Testis (tissue), 5 donors: Measurements from ENCODE around the gene ABITRAM. TPM values are rescaled to one million over a fixed set of nuclear protein-coding genes. Genes with fewer than 3 reads are reported as not detected.
"Not testable (repeated sequence)": the region's sequence is repeated elsewhere in the genome, so short reads cannot be mapped to it uniquely, and the experiment has no call there.

Source experiments
- DNase-seq: peaks from one replicate; pipeline ENCODE4 v3.0.0-alpha.2; 2019
- H3K27ac ChIP-seq, 2 donors: fragments of 200-600 bp; sonication (generic); one replicate each; pipeline ENCODE4 v1.5.1; 2019
- H3K27me3 ChIP-seq: fragments of 200-600 bp; sonication (generic); one replicate; pipeline ENCODE4 v1.5.1; 2019
- H3K36me3 ChIP-seq: fragments of 200-600 bp; sonication (generic); one replicate; pipeline ENCODE4 v1.5.1; 2017; ENCODE audit warnings: low read depth; ENCODE audit errors: missing control alignments
- H3K4me1 ChIP-seq: fragments of 200-600 bp; sonication (generic); one replicate; pipeline ENCODE4 v1.5.1; 2019
- H3K4me3 ChIP-seq, 2 donors: fragments of 200-600 bp; sonication (generic); one replicate each; pipeline ENCODE4 v1.5.1; 2017 to 2019
- H3K9me3 ChIP-seq: fragments of 200-600 bp; sonication (generic); one replicate; pipeline ENCODE4 v1.5.1; 2017
- CTCF ChIP-seq, 3 experiments: fragments of 450-650 bp in 2 of 3; fragments of 200-600 bp in 1 of 3; sonication (generic) in 1 of 3; IDR thresholded peaks; one replicate each; pipeline ENCODE4 v1.5.1; 2016 to 2019; ENCODE audit warnings: antibody characterized with exemption in 3 of 3, mild to moderate bottlenecking in 2 of 3, moderate library complexity in 1 of 3
- POLR2A ChIP-seq: fragments of 450-650 bp; IDR thresholded peaks from one replicate; pipeline ENCODE4 v1.6.1; 2017; ENCODE audit warnings: antibody characterized with exemption, mild to moderate bottlenecking, moderate library complexity
- WGBS, 2 donors: methylation state at CpG; one replicate each; pipeline ENCODE4 v1.1.5; 2018; 5-methylcytosine and 5-hydroxymethylcytosine counted together
- intact Hi-C: fragments of 100-400 bp; cut with DNase I; formaldehyde crosslinking; loops from one replicate; pipeline ENCODE4 v1.15.1; 2023; ENCODE audit warnings: low total_unique reads
- long read RNA-seq, 2 donors: transcript quantifications; one replicate each; lab custom pipeline, GENCODE V29; 2026
- polyA plus RNA-seq: library from polyadenylated mRNA; stranded (reverse); fragments of 350-450 nt; fragmentation: Illumina TruSeq; extraction: RNeasy Lipid Tissue Mini Kit (QIAGEN cat#74804); gene quantifications from one replicate; pipeline ENCODE4 v1.2.3, GENCODE V29; 2014; ENCODE audit warnings: low read depth, low replicate concordance; ENCODE audit not compliant: insufficient read depth
- total RNA-seq, 2 donors: library from RNA; depleted of rRNA; stranded (reverse); fragments of >200 nt; gene quantifications; one replicate each; pipeline ENCODE4 v1.2.3, GENCODE V29; 2016

The ABITRAM gene
- total RNA-seq (10 to 100 TPM in 1 of 2 donors, 1 to 10 TPM in 1; 8.6 to 18.3 TPM), polyA plus RNA-seq (33.3 TPM)
- long read RNA-seq, donor 1, transcript FAM206A-201 (6 exons, 2,134 nt) = major isoform, 5 of 404 reads
- long read RNA-seq, donor 1, partial matches to known transcripts = 318 of 404 reads
- long read RNA-seq, donor 1, other reads (novel, unspliced or antisense) = 81 of 404 reads
- long read RNA-seq, donor 2, transcript FAM206A-201 (6 exons, 2,134 nt) = major isoform, 8 of 274 reads
- long read RNA-seq, donor 2, partial matches to known transcripts = 234 of 274 reads
- long read RNA-seq, donor 2, other reads (novel, unspliced or antisense) = 32 of 274 reads

GRCh38 chr9:108934323-108934893 is at the start of gene ABITRAM:
ABITRAM (plus strand) TSS chr9:108934400; CDS start chr9:108934487, 87 bp downstream.
- DNase-seq = peak; percentile 82
- WGBS, 2 donors = 0% methylated on average over 17 to 46 of the region's 47 CpGs
- Histone ChIP-seq H3K4me1 (peaks cover 20% of the 10 kb centered on the region), H3K36me3 (no peaks in the 10 kb centered on the region), H3K4me3 (peak within 1 kb of the TSS; percentile 79 to 95), H3K27me3 (no peaks in the 10 kb centered on the region), H3K27ac (peak within 1 kb of the TSS; percentile 95), H3K9me3 (no peaks in the 10 kb centered on the region)
- intact Hi-C loops = no loop called here
- TF ChIP-seq POLR2A (no peak), CTCF (IDR thresholded peaks at IDR 0.05) (no peak)

- intact Hi-C loops = no loop called here
- H3K27ac ChIP-seq = no peak overlapping the region
- WGBS, 2 donors = 78 to 91% methylated on average over 3 of the region's 3 CpGs
- TF ChIP-seq CTCF (IDR thresholded peaks at IDR 0.05) (no peak), POLR2A (no peak)
- no peaks in the 10 kb centered on the region for H3K27me3 ChIP-seq
- DNase-seq = no peak
- H3K4me3 ChIP-seq = no peak overlapping the region
- no peaks in the 10 kb centered on the region for H3K36me3 ChIP-seq
- H3K4me1 ChIP-seq = peaks cover 23% of the 10 kb centered on the region
- no peaks in the 10 kb centered on the region for H3K9me3 ChIP-seq
Measured at GRCh38 chr9:108884701-108885100, 49.5 kb upstream of the ABITRAM start.

GRCh38 chr9:108885643-108886348 is 48.4 kb upstream of the ABITRAM start:
- H3K4me1 ChIP-seq = peaks cover 23% of the 10 kb centered on the region
- no peaks in the 10 kb centered on the region for H3K27me3 ChIP-seq
- H3K4me3 ChIP-seq = no peak overlapping the region
- DNase-seq = peak; percentile 81
- H3K36me3 ChIP-seq = no peaks in the 10 kb centered on the region
- TF ChIP-seq POLR2A = no peak
- TF ChIP-seq CTCF (IDR thresholded peaks at IDR 0.05) = no peak
- 14 to 45% methylated on average over 1 of the region's 1 CpG for WGBS, 2 donors
- H3K27ac ChIP-seq = peak overlapping the region; percentile 22 to 43
- intact Hi-C loops = no loop called here
- H3K9me3 ChIP-seq = no peaks in the 10 kb centered on the region

- DNase-seq, intact Hi-C loops, H3K27me3 ChIP-seq, H3K4me3 ChIP-seq, H3K9me3 ChIP-seq, H3K36me3 ChIP-seq: not testable (repeated sequence)
- peak overlapping the region in 1 of 2 donors; percentile 22 for H3K27ac ChIP-seq
- WGBS, 2 donors = 75 to 82% methylated on average over 3 of the region's 3 CpGs
- H3K4me1 ChIP-seq = peaks cover 23% of the 10 kb centered on the region
Measured at GRCh38 chr9:108886594-108887271, 47.5 kb upstream of the ABITRAM start.

- H3K4me1 ChIP-seq = peaks cover 23% of the 10 kb centered on the region
- no peak overlapping the region for H3K4me3 ChIP-seq
- intact Hi-C loops = no loop called here
- no peaks in the 10 kb centered on the region for H3K27me3 ChIP-seq
- no peaks in the 10 kb centered on the region for H3K9me3 ChIP-seq
- 79 to 85% methylated on average over 4 of the region's 4 CpGs for WGBS, 2 donors
- H3K27ac ChIP-seq = no peak overlapping the region
- H3K36me3 ChIP-seq = no peaks in the 10 kb centered on the region
- TF ChIP-seq POLR2A (no peak), CTCF (IDR thresholded peaks at IDR 0.05) (peak in 1 of 3 experiments; percentile 8)
- DNase-seq = no peak
Measured at GRCh38 chr9:108889649-108890067, 44.5 kb upstream of the ABITRAM start.
